Measurements from ENCODE around the gene PPP2R2C.
A peak's percentile ranks its signal among the peaks of the same experiment; 100 is the strongest.

PPP2R2C gene

GRCh38 chr4:6421397-6421796, 51.0 kb downstream of the PPP2R2C start:
- DNase-seq, result no peak

GRCh38 chr4:6420972-6421371, 51.4 kb downstream of the PPP2R2C start:
- DNase-seq, result no peak

GRCh38 chr4:6420036-6420435, 52.4 kb downstream of the PPP2R2C start:
- DNase-seq, result no peak

GRCh38 chr4:6419452-6420028, 52.9 kb downstream of the PPP2R2C start:
- peak; percentile 42 for DNase-seq

- DNase-seq, result no peak
These were observed 54.1 kb downstream of the PPP2R2C start for GRCh38 chr4:6418193-6418755.

GRCh38 chr4:6417516-6418050, 54.8 kb downstream of the PPP2R2C start:
- DNase-seq, result no peak

GRCh38 chr4:6416518-6417286, 55.7 kb downstream of the PPP2R2C start:
- DNase-seq, result no peak

- DNase-seq, result no peak
These were observed 57.2 kb downstream of the PPP2R2C start for GRCh38 chr4:6415031-6415705.

- DNase-seq, result no peak
These were observed 57.8 kb downstream of the PPP2R2C start for GRCh38 chr4:6414578-6414977.

GRCh38 chr4:6410664-6411063, 61.8 kb downstream of the PPP2R2C start:
- DNase-seq, result no peak

GRCh38 chr4:6410068-6410467, 62.3 kb downstream of the PPP2R2C start:
- DNase-seq, result no peak

GRCh38 chr4:6409381-6409780, 63.0 kb downstream of the PPP2R2C start:
- no peak for DNase-seq

GRCh38 chr4:6408263-6408662, 64.2 kb downstream of the PPP2R2C start:
- DNase-seq, result no peak

GRCh38 chr4:6405397-6405706, 67.1 kb downstream of the PPP2R2C start:
- DNase-seq, result no peak

GRCh38 chr4:6404611-6405396, 67.6 kb downstream of the PPP2R2C start:
- DNase-seq, result no peak

GRCh38 chr4:6403400-6403685, 69.1 kb downstream of the PPP2R2C start:
- no peak for DNase-seq

GRCh38 chr4:6402566-6403399, 69.6 kb downstream of the PPP2R2C start:
- no peak for DNase-seq

- DNase-seq, result no peak
These were observed 70.6 kb downstream of the PPP2R2C start for GRCh38 chr4:6401797-6402196.

- no peak for DNase-seq
These were observed 75.6 kb downstream of the PPP2R2C start for GRCh38 chr4:6396696-6397236.

GRCh38 chr4:6395466-6396228, 76.8 kb downstream of the PPP2R2C start:
- DNase-seq, result no peak

- no peak for DNase-seq
These were observed 77.7 kb downstream of the PPP2R2C start for GRCh38 chr4:6394671-6395081.

Measured in NCI-H226 (cell line).